Measurements from ENCODE around the gene PPP1R1B.

- TF ChIP-seq CTCF (IDR thresholded peaks at IDR 0.05) = no peak
- no peak for TF ChIP-seq POLR2AphosphoS5 (IDR thresholded peaks at IDR 0.05)
- no peak for TF ChIP-seq EP300 (IDR thresholded peaks at IDR 0.05)
Measured at GRCh38 chr17:39617446-39618245, 9.1 kb upstream of the PPP1R1B start.

Measured in gastroesophageal sphincter (tissue), 3 donors.